HepG2 (cell line): ENCODE measurements around the gene MAP3K19. TPM values are rescaled to one million over a fixed set of nuclear protein-coding genes. Genes with fewer than 3 reads are reported as not detected.

ENCODE experiments used
- ATAC-seq: fragments of 200-7000 bp; cut with Tn5 transposase; 3 replicates; pipeline ENCODE4 v1.9.1; 2020; ENCODE audit warnings: mild to moderate bottlenecking, moderate library complexity
- BruUV-seq: library from RNA; stranded (reverse); fragments of 400-500 nt; replicated peaks from 2 replicates; lab custom pipeline; 2021; lab: Mats Ljungman, UMichigan
- CTCF ChIA-PET: fragments of 300-600 bp; formaldehyde crosslinking; extraction: SDS; loops from one replicate; lab custom pipeline; 2021; ENCODE audit warnings: low total read pairs, inconsistent platforms, low intra/inter-chr PET ratio; lab: Yijun Ruan, JAX
- POLR2A ChIA-PET: fragments of 350-600 bp; sonication (Branson Sonifier 250); formaldehyde crosslinking; loops from one replicate; lab custom pipeline; 2020; ENCODE audit warnings: antibody characterized with exemption, inconsistent platforms; lab: Yijun Ruan, JAX
- DNase-seq: peaks from one replicate; pipeline ENCODE4 v3.0.0-alpha.2; 2015; ENCODE audit warnings: low spot score
- FAIRE-seq: peaks from 3 replicates; lab custom pipeline; 2011; peaks lifted over from hg19 to GRCh38; lab: Jason Lieb, UNC
- H2AFZ ChIP-seq: one replicate; pipeline ENCODE4 v1.6.1; 2011; ENCODE audit warnings: low read length, inconsistent platforms
- H3K27ac ChIP-seq: fragments of 300-600 bp; 3 replicates; pipeline ENCODE4 v1.8.0; 2011; ENCODE audit warnings: mixed run types, mild to moderate bottlenecking, mixed read lengths, low read length, inconsistent platforms; ENCODE audit not compliant: insufficient read depth; ENCODE audit errors: extremely low read length
- H3K27me3 ChIP-seq, 2 experiments: fragments of 200-600 bp in 1 of 2; 2 replicates in 1 of 2; 3 replicates in 1 of 2; pipeline versions ENCODE4 v1.6.0 to v1.8.0; 2011; ENCODE audit warnings: low read length in 2 of 2, mild to moderate bottlenecking in 2 of 2, moderate library complexity in 2 of 2, inconsistent platforms in 1 of 2; ENCODE audit not compliant: insufficient read depth in 2 of 2, control insufficient read depth in 1 of 2
- H3K36me3 ChIP-seq, 2 experiments: fragments of 200-600 bp in 1 of 2; replicated peaks in 1 of 2; 2 replicates in 1 of 2; 3 replicates in 1 of 2; pipeline versions ENCODE4 v1.5.1 to v1.8.0; 2011; ENCODE audit warnings: low read length in 2 of 2, inconsistent platforms in 1 of 2; ENCODE audit not compliant: insufficient read depth in 2 of 2, control insufficient read depth in 1 of 2
- H3K4me1 ChIP-seq: 2 replicates; pipeline ENCODE4 v1.5.1; 2012; ENCODE audit warnings: low read length, inconsistent platforms; ENCODE audit not compliant: insufficient read depth
- H3K4me2 ChIP-seq: 2 replicates; pipeline ENCODE4 v1.6.0; 2011; ENCODE audit warnings: low read depth, low read length, inconsistent platforms
- H3K4me3 ChIP-seq, 3 experiments: fragments of 200-600 bp in 1 of 3; sonication (generic), shearing (Covaris generic) in 1 of 3; replicated peaks in 1 of 3; 2 replicates each; pipeline ENCODE4 v1.5.1; 2011 to 2016; ENCODE audit warnings: low read length in 3 of 3, inconsistent platforms in 2 of 3, low read depth in 2 of 3, mild to moderate bottlenecking in 2 of 3, control low read depth in 1 of 3, mixed read lengths in 1 of 3; ENCODE audit not compliant: insufficient read depth in 1 of 3
- H3K79me2 ChIP-seq: one replicate; pipeline ENCODE4 v1.6.1; 2011; ENCODE audit warnings: low read length, inconsistent platforms; ENCODE audit not compliant: insufficient read depth
- H3K9ac ChIP-seq: 2 replicates; pipeline ENCODE4 v1.6.0; 2011; ENCODE audit warnings: mild to moderate bottlenecking, low read depth, low read length, inconsistent platforms; ENCODE audit not compliant: insufficient read depth
- H3K9me3 ChIP-seq: 2 replicates; pipeline ENCODE4 v1.5.1; 2012; ENCODE audit warnings: mild to moderate bottlenecking, low read length
- H4K20me1 ChIP-seq: 2 replicates; pipeline ENCODE4 v1.6.0; 2011; ENCODE audit warnings: inconsistent platforms, mild to moderate bottlenecking, low read length, moderate library complexity; ENCODE audit not compliant: insufficient read depth
- ARID5B ChIP-seq: IDR thresholded peaks from 2 replicates; pipeline ENCODE4 v1.4.0; 2020; ENCODE audit warnings: mild to moderate bottlenecking, missing genetic modification reagents
- BCL6 ChIP-seq: IDR thresholded peaks from 2 replicates; pipeline ENCODE4 v1.6.1; 2016; ENCODE audit warnings: missing genetic modification reagents, missing compliant biosample characterization
- CREB3 ChIP-seq: sonication (generic); formaldehyde crosslinking; IDR thresholded peaks from 2 replicates; pipeline ENCODE4 v1.5.0; 2020; ENCODE audit warnings: missing genetic modification reagents
- EHMT2 ChIP-seq: fragments of 200-600 bp; sonication (generic); IDR thresholded peaks from 2 replicates; pipeline ENCODE4 v1.7.0; 2017; ENCODE audit warnings: antibody characterized with exemption, low read depth, low read length, borderline replicate concordance
- HDAC2 ChIP-seq: sonication (generic); formaldehyde crosslinking; IDR thresholded peaks from 2 replicates; pipeline ENCODE4 v1.4.0; 2020; ENCODE audit warnings: missing genetic modification reagents
- HMGXB3 ChIP-seq: sonication (generic); formaldehyde crosslinking; IDR thresholded peaks from 2 replicates; pipeline ENCODE4 v1.4.0; 2020; ENCODE audit warnings: missing genetic modification reagents, borderline replicate concordance
- KLF6 ChIP-seq: IDR thresholded peaks from 2 replicates; pipeline ENCODE4 v1.8.0; 2016; ENCODE audit warnings: missing biosample characterization, missing genetic modification reagents
- NR2F1 ChIP-seq, 2 experiments: fragments of 450-650 bp in 1 of 2; formaldehyde crosslinking in 1 of 2; IDR thresholded peaks; 2 replicates each; pipeline versions ENCODE4 v1.5.0 to v1.6.1; 2016 to 2020; ENCODE audit warnings: mild to moderate bottlenecking in 1 of 2, missing compliant biosample characterization in 1 of 2, missing genetic modification reagents in 1 of 2, moderate library complexity in 1 of 2
- SAP130 ChIP-seq: IDR thresholded peaks from 2 replicates; pipeline ENCODE4 v1.6.1; 2016; ENCODE audit warnings: low read depth
- TEAD3 ChIP-seq: optimal IDR thresholded peaks from 2 replicates; pipeline ENCODE3; 2016; ENCODE audit warnings: borderline replicate concordance
- TGIF2 ChIP-seq: IDR thresholded peaks from 2 replicates; pipeline ENCODE4 v1.6.1; 2016; ENCODE audit warnings: control low read depth, missing compliant biosample characterization
- TMF1 ChIP-seq: sonication (generic); formaldehyde crosslinking; IDR thresholded peaks from 2 replicates; pipeline ENCODE4 v1.8.1; 2022; ENCODE audit warnings: low read depth, missing genetic modification reagents
- WIZ ChIP-seq: sonication (generic); formaldehyde crosslinking; IDR thresholded peaks from 2 replicates; pipeline ENCODE4 v1.5.1; 2020; ENCODE audit warnings: mild to moderate bottlenecking, missing genetic modification reagents
- ZSCAN9 ChIP-seq: IDR thresholded peaks from 2 replicates; pipeline ENCODE4 v1.6.1; 2016; ENCODE audit warnings: borderline replicate concordance
- WGBS: methylation state at CpG from one replicate; pipeline ENCODE4 v1.1.6; 2017; ENCODE audit warnings: low lambda C conversion rate; 5-methylcytosine and 5-hydroxymethylcytosine counted together
- in situ Hi-C: cut with HindIII; loops from 2 replicates; pipeline ENCODE4 v1.10.0; 2017; ENCODE audit warnings: low pct_unique_long_range_greater_than_20kb; ENCODE audit not compliant: extremely low pct_ligation_motif_present
- intact Hi-C: fragments of 100-400 bp; cut with micrococcal nuclease; formaldehyde crosslinking; loops from one replicate; pipeline ENCODE4 v1.10.0; 2022; ENCODE audit not compliant: unreplicated experiment
- polyA plus RNA-seq, 8 experiments: library from polyadenylated mRNA; depleted of rRNA in 3 of 8; stranded (reverse) in 7 of 8; unstranded in 1 of 8; fragments of >200 nt; fragmentation: Illumina TruSeq in 4 of 8; extraction: Trizol in 4 of 8; gene quantifications; 2 replicates each; pipeline versions ENCODE4 v1.2.1 to v1.2.3, GENCODE V29; 2011 to 2016; ENCODE audit warnings: low read depth in 4 of 8, missing spikeins in 1 of 8, mixed read lengths in 1 of 8; ENCODE audit not compliant: insufficient read depth in 1 of 8
- total RNA-seq, 5 experiments: library from RNA; depleted of rRNA; stranded (reverse); fragments of >200 nt; fragmentation: Illumina TruSeq; extraction: Trizol; gene quantifications; 2 replicates each; pipeline ENCODE4 v1.2.3, GENCODE V29; 2016; ENCODE audit warnings: low read depth in 1 of 5
- TF ChIP-seq, protein P1 (sequence below): sonication (generic); formaldehyde crosslinking; IDR thresholded peaks from 2 replicates; pipeline ENCODE4 v1.5.0; 2020; ENCODE audit warnings: missing genetic modification reagents

MAP3K19 gene
- total and polyA plus RNA-seq, 2 of the 13 experiments (the other 11 are each of a cell fraction or from before 2014, with no cell fraction given): not detected

- H3K27me3 ChIP-seq: no peaks in the 10 kb centered on the region
- no peak overlapping the region for H2AFZ ChIP-seq
- no peaks in the 10 kb centered on the region for H3K36me3 ChIP-seq
- H3K9me3 ChIP-seq: no peaks in the 10 kb centered on the region
- no peaks in the 10 kb centered on the region for H4K20me1 ChIP-seq
- ChIA-PET POLR2A (no interaction called here), CTCF (no interaction called here)
- no peaks in the 10 kb centered on the region for H3K79me2 ChIP-seq
- H3K4me2 ChIP-seq: no peak overlapping the region
- DNase-seq (peak; percentile 41), ATAC-seq (peak; percentile 85), FAIRE-seq (peak; percentile 23)
- in situ Hi-C loops: no loop called here
- BruUV-seq: no TSS peak
- H3K4me1 ChIP-seq: no peaks in the 10 kb centered on the region
- intact Hi-C loops: no loop called here
- H3K4me3 ChIP-seq: no peak overlapping the region
- H3K9ac ChIP-seq: no peak overlapping the region
- WGBS: 82% methylated on average over 1 of the region's 1 CpG
- no peak overlapping the region for H3K27ac ChIP-seq
- TF ChIP-seq HDAC2 (CRISPR knock-in tag) (peak; percentile 25; the same call in 1 of the 2 replicates), TMF1 (CRISPR knock-in tag) (0 out of 2 replicates have a peak, but pooled peaks have one; percentile 37), BCL6 (0 out of 2 replicates have a peak, but pooled peaks have one; percentile 29), ARID5B (0 out of 2 replicates have a peak, but pooled peaks have one; percentile 18), TGIF2 (CRISPR knock-in tag) (peak; percentile 40; the same call in 1 of the 2 replicates), EHMT2 (peak; percentile 98), KLF6 (0 out of 2 replicates have a peak, but pooled peaks have one; percentile 38), ZSCAN9 (peak; percentile 80), TEAD3 (CRISPR knock-in tag) (peak; percentile 16), SAP130 (peak; percentile 51), HMGXB3 (CRISPR knock-in tag) (0 out of 2 replicates have a peak, but pooled peaks have one; percentile 59), CREB3 (CRISPR knock-in tag) (0 out of 2 replicates have a peak, but pooled peaks have one; percentile 40), NR2F1 (CRISPR knock-in tag; IDR thresholded peaks at IDR 0.05) (0 out of 4 replicates have a peak, but pooled peaks of 1 of the 2 experiments have one; percentile 13), WIZ (CRISPR knock-in tag) (peak; percentile 85; the same call in 1 of the 2 replicates)
- TF ChIP-seq, protein P1, sequence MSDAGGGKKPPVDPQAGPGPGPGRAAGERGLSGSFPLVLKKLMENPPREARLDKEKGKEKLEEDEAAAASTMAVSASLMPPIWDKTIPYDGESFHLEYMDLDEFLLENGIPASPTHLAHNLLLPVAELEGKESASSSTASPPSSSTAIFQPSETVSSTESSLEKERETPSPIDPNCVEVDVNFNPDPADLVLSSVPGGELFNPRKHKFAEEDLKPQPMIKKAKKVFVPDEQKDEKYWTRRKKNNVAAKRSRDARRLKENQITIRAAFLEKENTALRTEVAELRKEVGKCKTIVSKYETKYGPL (CRISPR knock-in tag): 0 out of 2 replicates have a peak, but pooled peaks have one; percentile 18
These were observed 16.4 kb downstream of the MAP3K19 start for GRCh38 chr2:135030826-135031225.
